Right lobe of liver (tissue), 4 donors: ENCODE results near the gene SH3GL1.

ENCODE experiments used
- POLR2A ChIP-seq: fragments of 450-650 bp; IDR thresholded peaks from one replicate; pipeline ENCODE4 v1.6.1; 2017; ENCODE audit warnings: antibody characterized with exemption, mild to moderate bottlenecking
- TF ChIP-seq, protein P1 (sequence below), 4 donors: fragments of 200-600 bp in 3 of 4; fragments of 450-650 bp in 1 of 4; IDR thresholded peaks; one replicate each; pipeline versions ENCODE4 v1.5.1 to v1.8.0; 2016 to 2022; ENCODE audit warnings: antibody characterized with exemption in 4 of 4, mild to moderate bottlenecking in 2 of 4
- donor health status: DM: no; HTN: no; CAD: no.
- donor health status: DM: no; HTN: no; CAD: no.
- donor health status: DM: no; HTN: yes; CAD: no.

DNA sequence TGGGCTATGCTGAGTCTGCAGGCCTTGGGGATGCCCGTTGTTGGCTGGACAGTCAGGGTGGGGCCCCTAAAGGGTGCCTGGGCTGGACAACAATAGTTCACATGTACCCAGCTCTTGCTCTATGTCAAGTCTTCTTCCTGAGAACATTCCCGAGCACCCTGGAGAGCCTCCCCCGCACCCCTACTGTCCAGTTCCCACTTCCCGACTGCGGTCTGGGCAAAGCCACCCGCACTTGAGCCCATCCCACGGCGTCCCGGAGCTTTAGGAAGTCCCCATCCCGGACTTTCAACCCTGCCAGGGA, 58.1 kb downstream of the SH3GL1 start:
- TF ChIP-seq, protein P1, sequence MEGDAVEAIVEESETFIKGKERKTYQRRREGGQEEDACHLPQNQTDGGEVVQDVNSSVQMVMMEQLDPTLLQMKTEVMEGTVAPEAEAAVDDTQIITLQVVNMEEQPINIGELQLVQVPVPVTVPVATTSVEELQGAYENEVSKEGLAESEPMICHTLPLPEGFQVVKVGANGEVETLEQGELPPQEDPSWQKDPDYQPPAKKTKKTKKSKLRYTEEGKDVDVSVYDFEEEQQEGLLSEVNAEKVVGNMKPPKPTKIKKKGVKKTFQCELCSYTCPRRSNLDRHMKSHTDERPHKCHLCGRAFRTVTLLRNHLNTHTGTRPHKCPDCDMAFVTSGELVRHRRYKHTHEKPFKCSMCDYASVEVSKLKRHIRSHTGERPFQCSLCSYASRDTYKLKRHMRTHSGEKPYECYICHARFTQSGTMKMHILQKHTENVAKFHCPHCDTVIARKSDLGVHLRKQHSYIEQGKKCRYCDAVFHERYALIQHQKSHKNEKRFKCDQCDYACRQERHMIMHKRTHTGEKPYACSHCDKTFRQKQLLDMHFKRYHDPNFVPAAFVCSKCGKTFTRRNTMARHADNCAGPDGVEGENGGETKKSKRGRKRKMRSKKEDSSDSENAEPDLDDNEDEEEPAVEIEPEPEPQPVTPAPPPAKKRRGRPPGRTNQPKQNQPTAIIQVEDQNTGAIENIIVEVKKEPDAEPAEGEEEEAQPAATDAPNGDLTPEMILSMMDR (IDR thresholded peaks at IDR 0.05), result no peak
- no peak for TF ChIP-seq POLR2A
